Measurements from ENCODE around the gene PEAK3. TPM values are rescaled to one million over a fixed set of nuclear protein-coding genes. Genes with fewer than 3 reads are reported as not detected.
A peak's percentile ranks its signal among the peaks of the same experiment; 100 is the strongest.

The PEAK3 gene
- total and polyA plus RNA-seq, 9 donors: 0.10 to 0.62 (median 0.26) TPM; not detected in 3

DNA sequence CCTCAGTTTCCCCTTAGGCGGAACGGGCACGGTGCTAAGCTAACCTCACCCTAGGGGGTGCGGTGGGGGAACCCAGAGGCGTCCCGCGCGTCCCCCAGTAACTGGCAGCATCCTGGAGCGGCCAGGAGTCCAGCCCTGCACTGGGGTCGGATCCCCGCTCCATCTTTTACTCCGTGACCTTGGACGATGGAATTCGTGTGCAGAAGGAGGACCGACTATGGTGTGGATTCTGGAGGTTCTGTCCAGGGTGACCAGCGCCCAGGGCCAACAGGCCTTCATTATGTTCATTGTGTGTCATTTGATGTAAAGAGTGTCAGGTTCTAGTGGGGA lies 47.1 kb upstream of the PEAK3 start:
- Histone ChIP-seq H3K4me3 (peak overlapping the region; percentile 91), H3K27ac (peak overlapping the region; percentile 4 to 39), H3K27me3 (no peaks in the 10 kb centered on the region), H3K4me1 (ENCODE audit: insufficient read depth) (peaks cover 11% of the 10 kb centered on the region), H3K36me3 (no peaks in the 10 kb centered on the region), H3K9me3 (no peaks in the 10 kb centered on the region)
- 0 to 1% (median 1%) methylated on average over 14 to 16 of the region's 16 CpGs for WGBS, 3 donors
- no peak for DNase-seq
- TF ChIP-seq POLR2A (IDR thresholded peaks at IDR 0.05) (no peak), EP300 (IDR thresholded peaks at IDR 0.05) (no peak)
- TF ChIP-seq, protein P1, sequence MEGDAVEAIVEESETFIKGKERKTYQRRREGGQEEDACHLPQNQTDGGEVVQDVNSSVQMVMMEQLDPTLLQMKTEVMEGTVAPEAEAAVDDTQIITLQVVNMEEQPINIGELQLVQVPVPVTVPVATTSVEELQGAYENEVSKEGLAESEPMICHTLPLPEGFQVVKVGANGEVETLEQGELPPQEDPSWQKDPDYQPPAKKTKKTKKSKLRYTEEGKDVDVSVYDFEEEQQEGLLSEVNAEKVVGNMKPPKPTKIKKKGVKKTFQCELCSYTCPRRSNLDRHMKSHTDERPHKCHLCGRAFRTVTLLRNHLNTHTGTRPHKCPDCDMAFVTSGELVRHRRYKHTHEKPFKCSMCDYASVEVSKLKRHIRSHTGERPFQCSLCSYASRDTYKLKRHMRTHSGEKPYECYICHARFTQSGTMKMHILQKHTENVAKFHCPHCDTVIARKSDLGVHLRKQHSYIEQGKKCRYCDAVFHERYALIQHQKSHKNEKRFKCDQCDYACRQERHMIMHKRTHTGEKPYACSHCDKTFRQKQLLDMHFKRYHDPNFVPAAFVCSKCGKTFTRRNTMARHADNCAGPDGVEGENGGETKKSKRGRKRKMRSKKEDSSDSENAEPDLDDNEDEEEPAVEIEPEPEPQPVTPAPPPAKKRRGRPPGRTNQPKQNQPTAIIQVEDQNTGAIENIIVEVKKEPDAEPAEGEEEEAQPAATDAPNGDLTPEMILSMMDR (IDR thresholded peaks at IDR 0.05): no peak
- intact Hi-C loops (cut with DNase I): no loop called here

GRCh38 chr19:2328401-2329148 lies 46.6 kb upstream of the PEAK3 start, which contains the start of the genes LSM7 and SPPL2B:
LSM7 (minus strand) TSS chr19:2328586; CDS start chr19:2328566, 20 bp downstream.
SPPL2B (plus strand) TSS chr19:2328684; CDS start chr19:2328710, 26 bp downstream.
- peaks cover 11% of the 10 kb centered on the region for H3K4me1 ChIP-seq (ENCODE audit: insufficient read depth)
- DNase-seq: peak; percentile 88 to 96 (median 93)
- H3K36me3 ChIP-seq: no peaks in the 10 kb centered on the region
- peak within 1 kb of the TSS; percentile 36 to 39 for H3K27ac ChIP-seq
- no peaks in the 10 kb centered on the region for H3K27me3 ChIP-seq
- intact Hi-C loops (cut with DNase I): no loop called here
- peak within 1 kb of the TSS; percentile 91 for H3K4me3 ChIP-seq
- WGBS, 3 donors: 0% methylated on average over 53 to 89 of the region's 89 CpGs
- H3K9me3 ChIP-seq: no peaks in the 10 kb centered on the region
- no peak for TF ChIP-seq EP300 (IDR thresholded peaks at IDR 0.05)
- peak; percentile 61 for TF ChIP-seq POLR2A (IDR thresholded peaks at IDR 0.05)

DNA sequence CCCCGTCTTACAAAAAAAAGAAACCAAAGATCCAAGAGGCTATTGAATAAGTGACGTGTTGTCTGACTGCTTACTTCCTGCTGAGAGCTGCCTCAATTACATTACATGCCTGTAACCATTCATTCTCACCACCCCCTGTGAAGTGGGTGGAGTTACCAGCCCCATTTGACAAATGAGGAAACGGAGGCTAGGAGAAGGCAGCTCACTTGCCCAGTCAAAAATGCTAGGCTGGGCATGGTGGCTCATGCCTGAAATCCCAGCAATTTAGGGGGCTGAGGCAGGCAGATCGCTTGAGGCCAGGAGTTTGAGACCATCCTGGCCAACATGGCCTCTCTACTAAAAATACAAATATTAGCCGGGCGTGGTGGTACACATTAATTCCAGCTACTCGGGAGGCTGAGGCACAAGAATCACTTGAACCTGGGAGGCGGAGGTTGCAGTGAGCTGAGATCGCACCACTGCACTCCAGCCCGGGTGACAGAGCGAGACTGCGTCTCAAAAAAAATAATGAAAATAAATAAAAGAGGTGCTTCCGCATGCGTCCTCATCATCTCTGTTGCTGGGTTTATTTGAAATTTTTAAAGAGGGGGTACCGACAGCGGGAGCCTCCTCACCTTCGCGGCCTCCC lies 45.9 kb upstream of the PEAK3 start:
- H3K4me3 ChIP-seq: peak overlapping the region; percentile 91
- TF ChIP-seq EP300 (IDR thresholded peaks at IDR 0.05): no peak
- TF ChIP-seq, protein P1 (IDR thresholded peaks at IDR 0.05): no peak
- TF ChIP-seq POLR2A (IDR thresholded peaks at IDR 0.05): no peak
- 2 to 3% (median 2%) methylated on average over 18 of the region's 18 CpGs for WGBS, 3 donors

GRCh38 chr19:2326699-2327360 lies 44.9 kb upstream of the PEAK3 start:
- Histone ChIP-seq H3K9me3 (no peaks in the 10 kb centered on the region), H3K27me3 (no peaks in the 10 kb centered on the region), H3K27ac (no peak overlapping the region), H3K4me1 (ENCODE audit: insufficient read depth) (peaks cover 11% of the 10 kb centered on the region), H3K4me3 (no peak overlapping the region), H3K36me3 (no peaks in the 10 kb centered on the region)
- WGBS, 3 donors: 81 to 93% (median 87%) methylated on average over 16 of the region's 16 CpGs
- DNase-seq: no peak
- intact Hi-C loops (cut with DNase I): no loop called here
- TF ChIP-seq POLR2A (IDR thresholded peaks at IDR 0.05) (no peak), EP300 (IDR thresholded peaks at IDR 0.05) (no peak)
- TF ChIP-seq, protein P1 (IDR thresholded peaks at IDR 0.05): no peak

More for the DNA sequence above, 45.9 kb upstream of the PEAK3 start:
- no peak for DNase-seq
- Histone ChIP-seq H3K9me3 (no peaks in the 10 kb centered on the region), H3K36me3 (no peaks in the 10 kb centered on the region), H3K27ac (peak overlapping the region; percentile 36 to 39), H3K4me1 (ENCODE audit: insufficient read depth) (peaks cover 11% of the 10 kb centered on the region), H3K27me3 (no peaks in the 10 kb centered on the region)
- intact Hi-C loops (cut with DNase I): no loop called here
